ENCODE measurements around the gene JCHAIN. TPM values are rescaled to one million over a fixed set of nuclear protein-coding genes. Genes with fewer than 3 reads are reported as not detected.

Gene JCHAIN
- total and polyA plus RNA-seq, 2 of the 4 experiments (the other 2 are of a cell fraction): 0.72 to 0.86 TPM

- WGBS, 2 experiments (ENCODE audit: extremely low coverage in 2 of 2, insufficient read length in 1 of 2): no CpG with 5 or more reads among the region's 8 CpGs
- Histone ChIP-seq H3K18ac (ENCODE audit: low read depth, low read length) (peak overlapping the region; percentile 81; the same call in 1 of the 2 replicates), H3K14ac (replicated peaks; ENCODE audit: low read depth, low read length) (peak overlapping the region; percentile 67; the same call in 1 of the 2 replicates), H4K91ac (ENCODE audit: insufficient read depth, low read depth, low read length) (no peak overlapping the region), H2AK5ac (ENCODE audit: low read depth, low read length) (no peak overlapping the region), H3K79me1 (ENCODE audit: low read depth in 1 of 2, low read length in 2 of 2) (no peaks in the 10 kb centered on the region), H3K4me3 (ENCODE audit: insufficient read depth, low read depth, low read length) (no peak overlapping the region), H3K9me1 (ENCODE audit: insufficient read depth, low read length) (no peaks in the 10 kb centered on the region), H2AFZ (replicated peaks; ENCODE audit: low read length, poor library complexity) (peak overlapping the region; percentile 84), H3K9me3 (ENCODE audit: control insufficient read depth, insufficient read depth, low read length) (no peaks in the 10 kb centered on the region), H4K8ac (ENCODE audit: low read depth in 2 of 2, low read length in 2 of 2) (peak overlapping the region in 1 of 2 experiments; percentile 89; a peak in 2 of 4 replicates), H2BK5ac (ENCODE audit: low read depth, low read length, poor library complexity, severe bottlenecking) (no peak overlapping the region), H3K27ac (ENCODE audit: insufficient read depth, low read length) (no peak overlapping the region), H3K4me1 (ENCODE audit: control insufficient read depth, insufficient read depth, low read length) (peaks cover 3% of the 10 kb centered on the region; the same call in 1 of the 2 replicates), H3K9ac (ENCODE audit: low read depth, low read length) (no peak overlapping the region), H4K20me1 (ENCODE audit: insufficient read depth, low read length) (no peaks in the 10 kb centered on the region), H3K4ac (ENCODE audit: low read depth, low read length) (no peak overlapping the region), H2BK15ac (ENCODE audit: low read depth, low read length) (no peak overlapping the region; the same call in 2 of the 3 replicates), H3K56ac (ENCODE audit: extremely low read depth, insufficient read depth, low read length) (no peak overlapping the region), H3K27me3 (ENCODE audit: control insufficient read depth, insufficient read depth, low read length) (no peaks in the 10 kb centered on the region), H4K5ac (ENCODE audit: low read depth, low read length) (peak overlapping the region; percentile 58; the same call in 1 of the 2 replicates), H3K36me3 (ENCODE audit: control insufficient read depth, insufficient read depth, low read length) (no peaks in the 10 kb centered on the region), H3K23ac (ENCODE audit: low read depth, low read length) (0 out of 2 replicates have a peak overlapping the region, but pooled peaks have one; percentile 42), H2BK120ac (ENCODE audit: low read depth, low read length) (peak overlapping the region; percentile 44; the same call in 1 of the 2 replicates), H2AK9ac (replicated peaks; ENCODE audit: low read depth, low read length, poor library complexity) (no peak overlapping the region), H2BK20ac (ENCODE audit: low read depth, low read length) (no peak overlapping the region), H3K4me2 (ENCODE audit: low read depth, low read length) (peak overlapping the region; percentile 75)
- intact Hi-C loops (cut with micrococcal nuclease): no loop called here
- no TSS peak for BruUV-seq (replicated peaks)
- ChIA-PET CTCF (interaction anchor here (0.7 to 1.0 kb wide), 2 partner anchors 15 to 1520 kb away, joined by 3 to 5 read pairs; no protein-coding TSS in a partner anchor), POLR2A (ENCODE audit: unreplicated experiment) (no interaction called here)
- in situ Hi-C loops (cut with MboI; ENCODE audit: low sequenced_read_pairs): loop anchor here (25.0 kb wide), 1 partner anchor 925 kb away; no protein-coding TSS in a partner anchor
- ATAC-seq (ENCODE audit: low read depth) (no peak), DNase-seq (peak; percentile 24)
- dilution Hi-C loops (cut with HindIII; ENCODE audit: low sequenced_read_pairs, unreplicated experiment): no loop called here
- TF ChIP-seq MAZ (IDR thresholded peaks at IDR 0.05; ENCODE audit: borderline replicate concordance, low read depth, low read length) (no peak), SMC3 (IDR thresholded peaks at IDR 0.05; ENCODE audit: low read depth, low read length) (no peak), RFX5 (IDR thresholded peaks at IDR 0.05; ENCODE audit: low read depth, low read length) (no peak), CTCF (conservative IDR thresholded peaks at IDR 0.05; ENCODE audit: low read depth, low read length) (no peak), MAFK (IDR thresholded peaks at IDR 0.05; ENCODE audit: low read depth, low read length) (no peak), MXI1 (IDR thresholded peaks at IDR 0.05; ENCODE audit: borderline replicate concordance, low read depth, low read length) (no peak), RAD21 (IDR thresholded peaks at IDR 0.05; ENCODE audit: low read length) (no peak), RCOR1 (IDR thresholded peaks at IDR 0.05; ENCODE audit: insufficient replicate concordance, low read length) (no peak), CHD1 (IDR thresholded peaks at IDR 0.05; ENCODE audit: low read depth, low read length) (no peak), BHLHE40 (IDR thresholded peaks at IDR 0.05; ENCODE audit: low read depth, low read length) (no peak), NFE2L2 (IDR thresholded peaks at IDR 0.05; ENCODE audit: low read depth, low read length) (no peak), USF2 (IDR thresholded peaks at IDR 0.05; ENCODE audit: low read depth, low read length) (no peak), ELK1 (IDR thresholded peaks at IDR 0.05; ENCODE audit: borderline replicate concordance, low read depth, low read length) (no peak), POLR2A (IDR thresholded peaks at IDR 0.05; ENCODE audit: low read depth, low read length) (no peak), CEBPB (IDR thresholded peaks at IDR 0.05; ENCODE audit: low read depth, low read length) (no peak)
Observed at GRCh38 chr4:70637239-70637913, 28.9 kb downstream of the JCHAIN start.

Measured in IMR-90 (cell line).